Colon (tissue), 2 donors: ENCODE measurements around the gene KPNA1.

Experiments
- FAIRE-seq: peaks from 2 replicates; lab custom pipeline; 2012; peaks lifted over from hg19 to GRCh38; lab: Jason Lieb, UNC
- donor health status: control.
- donor health status: control.

KPNA1 gene

DNA sequence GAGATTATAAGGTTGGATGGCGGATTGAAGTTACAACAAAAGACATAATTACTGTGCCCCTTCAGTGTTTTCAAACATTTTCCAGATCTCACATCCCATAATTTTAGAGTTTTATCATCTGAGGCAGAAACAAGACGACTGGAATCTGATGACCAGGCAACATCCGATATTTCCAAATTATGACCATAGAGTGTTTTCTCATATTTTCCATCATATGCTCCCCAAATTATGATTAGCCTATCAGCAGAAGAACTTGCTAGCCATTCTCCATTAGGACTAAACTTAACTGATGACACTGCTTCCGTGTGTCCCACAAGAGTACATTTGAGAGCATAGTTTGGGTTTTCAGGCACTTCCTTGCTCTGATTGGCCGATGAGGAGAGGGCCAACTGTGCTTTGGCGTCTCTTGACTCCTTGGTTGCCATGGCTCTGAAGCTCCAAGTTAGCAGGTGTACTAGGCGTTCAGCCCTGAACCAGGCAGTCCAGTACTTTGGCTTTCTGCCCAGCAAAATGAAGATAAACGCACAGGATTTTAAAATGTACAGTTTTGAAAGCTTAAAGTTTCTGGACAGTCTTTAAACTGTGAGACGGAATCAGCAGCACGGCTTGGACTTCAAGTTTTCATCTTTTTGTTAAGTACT is 99.5 kb downstream of the KPNA1 start:
- FAIRE-seq: no peak

DNA sequence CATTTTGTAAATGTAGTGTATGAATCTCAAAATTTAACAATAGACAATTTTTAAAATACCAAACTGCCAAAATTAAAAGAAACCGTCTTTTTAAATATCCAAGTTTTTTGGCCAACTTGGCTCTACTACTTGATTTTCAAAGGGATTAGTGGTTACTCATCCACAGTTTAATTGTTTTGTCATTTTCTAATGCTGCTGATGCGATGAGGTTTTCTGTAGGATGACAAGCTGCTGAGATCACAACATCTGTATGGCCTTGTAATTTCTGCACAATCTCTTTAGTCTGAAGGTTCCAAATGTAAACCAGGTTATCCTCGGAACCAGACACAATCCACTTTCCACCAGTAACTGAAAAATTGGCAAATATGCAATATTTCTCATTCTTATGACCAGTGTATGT is 100.3 kb downstream of the KPNA1 start:
- FAIRE-seq: no peak

GRCh38 chr3:122410639-122411038 is 104.1 kb downstream of the KPNA1 start:
- no peak for FAIRE-seq

DNA sequence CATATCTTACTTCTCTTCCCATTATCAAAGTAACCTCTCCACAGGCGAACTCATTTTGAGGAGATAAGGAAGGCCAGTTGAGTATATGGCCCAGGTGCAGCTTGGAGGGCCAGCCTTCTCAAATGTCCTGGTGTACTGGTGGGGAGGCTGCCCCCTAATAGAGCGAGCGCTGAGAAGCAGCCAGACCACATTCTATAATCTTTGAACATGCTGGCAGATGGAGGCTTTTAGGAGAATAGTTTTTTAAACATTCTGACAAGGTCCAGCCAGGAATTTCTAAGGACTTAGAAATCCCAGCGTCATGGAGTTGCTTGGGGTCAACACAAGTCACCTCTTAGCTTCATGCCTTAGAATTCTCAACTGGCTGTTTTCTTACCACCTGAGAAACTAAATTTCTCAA is 104.6 kb downstream of the KPNA1 start:
- no peak for FAIRE-seq

DNA sequence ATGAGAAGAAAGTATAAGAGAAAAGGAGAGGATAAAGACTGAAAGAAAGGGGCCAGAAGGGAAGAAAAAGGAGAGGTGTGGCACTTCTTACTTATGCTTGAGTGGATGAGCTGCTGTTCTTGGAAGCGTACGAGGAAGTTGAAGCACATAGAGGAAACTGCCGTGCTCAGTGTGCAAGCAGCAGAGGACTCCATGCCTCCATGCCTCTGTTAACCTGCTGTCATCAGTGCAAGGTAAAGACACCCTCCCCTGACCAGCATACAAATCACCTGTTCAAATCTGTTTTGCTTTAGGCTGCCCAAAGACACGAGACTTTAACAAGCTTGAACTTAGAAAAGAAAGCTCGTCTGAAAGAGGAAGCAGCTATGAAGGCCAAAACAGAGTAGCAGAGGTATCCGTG is 105.3 kb downstream of the KPNA1 start:
- FAIRE-seq: no peak

DNA sequence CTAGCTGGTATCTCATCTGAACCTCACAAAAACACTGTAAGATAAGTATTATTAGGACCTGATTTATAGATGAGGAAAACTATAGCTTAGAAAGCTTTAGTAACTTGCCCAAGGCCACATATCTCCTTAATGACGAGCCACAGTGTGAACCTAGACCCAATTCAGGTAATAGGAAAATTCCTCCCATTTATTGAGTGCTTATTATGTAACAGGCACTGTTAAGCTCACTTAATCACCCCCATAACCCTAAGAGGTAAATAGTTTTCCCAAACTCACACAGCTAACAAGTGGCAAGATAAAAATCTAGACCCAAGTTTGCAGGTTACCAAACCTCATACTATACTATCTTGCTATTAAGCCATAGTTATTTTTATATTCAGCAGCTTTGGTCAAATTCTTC is 106.8 kb downstream of the KPNA1 start:
- FAIRE-seq: no peak

GRCh38 chr3:122406198-122406597 is 108.5 kb downstream of the KPNA1 start:
- FAIRE-seq: no peak

DNA sequence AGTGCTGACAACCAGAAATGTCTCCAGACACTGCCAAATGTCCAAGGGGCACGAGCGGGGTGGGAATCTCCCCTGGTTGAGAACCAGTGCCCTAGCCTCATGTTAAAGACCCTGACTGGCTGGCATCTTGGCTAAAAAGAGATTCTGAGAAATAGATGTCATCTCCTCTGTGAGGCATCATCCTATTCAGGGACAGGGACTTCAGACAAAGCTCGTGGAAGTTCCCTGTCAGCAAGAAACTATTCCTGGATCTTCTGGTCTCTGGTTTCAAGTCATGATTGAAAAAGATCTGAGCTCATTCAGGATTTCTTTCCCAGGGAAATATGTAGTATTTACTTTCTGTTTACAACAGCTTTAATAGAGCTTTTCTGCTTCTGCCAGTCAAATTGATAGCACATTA is 109.7 kb downstream of the KPNA1 start:
- FAIRE-seq: no peak

- FAIRE-seq: no peak
Observed at GRCh38 chr3:122403489-122403888, 111.2 kb downstream of the KPNA1 start.

DNA sequence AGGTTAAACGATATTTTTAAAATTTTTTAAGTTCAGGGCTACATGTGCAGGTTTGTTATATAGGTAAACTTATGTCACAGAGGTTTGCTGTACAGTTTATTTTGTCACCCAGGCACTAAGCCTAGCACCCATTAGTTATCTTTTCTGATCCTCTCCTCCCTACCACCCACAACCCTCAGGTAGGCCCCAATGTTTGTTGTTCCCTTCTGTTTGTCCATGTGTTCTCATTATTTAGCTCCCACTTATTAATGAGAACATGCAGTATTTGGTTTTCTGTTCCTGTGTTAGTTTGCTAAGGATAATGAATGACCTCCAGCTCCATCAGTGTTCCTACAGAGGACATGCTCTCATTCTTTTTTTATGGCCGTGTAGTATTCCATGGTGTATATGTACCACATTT is 115.8 kb downstream of the KPNA1 start:
- FAIRE-seq: no peak

- FAIRE-seq: no peak
Observed at GRCh38 chr3:122397201-122397600, 117.5 kb downstream of the KPNA1 start.

DNA sequence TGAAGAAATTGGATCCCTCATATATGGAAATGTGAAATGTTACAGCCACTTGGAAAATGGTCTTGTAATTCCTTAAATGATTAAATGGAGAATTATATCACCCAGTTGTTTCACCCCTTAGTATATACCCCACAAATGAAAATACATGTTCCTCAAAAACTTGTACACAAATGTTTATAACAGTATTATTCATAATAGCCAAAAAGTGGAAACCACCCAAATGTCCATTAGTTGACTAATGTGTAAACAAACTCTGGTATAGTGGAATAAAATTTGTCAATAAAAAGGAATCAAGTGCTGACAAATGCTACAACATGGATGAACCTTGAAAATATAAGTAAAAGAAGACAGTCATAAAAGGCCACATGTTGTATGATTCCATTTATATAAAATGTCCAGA is 118.2 kb downstream of the KPNA1 start:
- FAIRE-seq: no peak

GRCh38 chr3:122395582-122395981 is 119.2 kb downstream of the KPNA1 start:
- FAIRE-seq: no peak

DNA sequence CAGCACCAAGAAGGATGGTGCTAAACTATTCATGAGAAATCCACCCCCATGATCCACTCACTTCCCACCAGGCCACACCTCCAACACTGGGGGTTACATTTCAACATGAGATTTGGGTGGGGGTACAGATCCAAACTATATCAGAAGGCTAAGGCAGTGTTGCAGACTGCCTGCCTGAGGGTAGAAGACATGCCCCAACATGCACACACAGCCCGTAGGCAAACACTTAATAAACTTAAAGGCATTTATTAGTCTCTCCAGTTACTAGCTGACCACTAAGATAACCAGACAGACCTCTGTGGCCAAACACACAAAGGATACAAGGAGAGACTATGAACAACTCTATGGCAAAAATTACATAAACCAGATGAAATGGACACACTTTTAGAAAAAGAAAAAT is 120.6 kb downstream of the KPNA1 start:
- FAIRE-seq: no peak

GRCh38 chr3:122392868-122393844 is 121.6 kb downstream of the KPNA1 start:
- FAIRE-seq: peak; percentile 14

GRCh38 chr3:122391681-122392446 is 122.9 kb downstream of the KPNA1 start:
- no peak for FAIRE-seq

DNA sequence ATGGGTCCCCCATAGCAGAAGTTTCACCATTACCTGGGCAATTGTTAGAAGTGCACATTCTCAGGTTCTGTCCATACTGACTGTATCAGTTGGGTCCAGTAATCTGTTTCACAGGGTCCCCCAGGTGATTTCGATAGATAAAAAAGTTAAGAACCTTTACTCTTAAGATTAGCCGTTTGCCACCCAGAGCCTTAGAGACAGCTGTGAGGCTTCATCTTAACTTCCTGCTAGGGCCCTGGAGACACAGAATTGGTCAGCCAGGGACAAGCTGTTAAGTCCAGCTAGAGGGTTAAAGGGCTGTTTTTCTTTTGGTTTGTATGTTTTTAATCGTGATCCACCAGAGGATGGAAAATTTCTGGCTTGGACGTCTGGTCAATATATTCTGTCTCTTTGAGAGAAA is 124.1 kb downstream of the KPNA1 start:
- no peak for FAIRE-seq

GRCh38 chr3:122389892-122390291 is 124.8 kb downstream of the KPNA1 start:
- no peak for FAIRE-seq

- no peak for FAIRE-seq
Observed at GRCh38 chr3:122389197-122389596, 125.5 kb downstream of the KPNA1 start.

DNA sequence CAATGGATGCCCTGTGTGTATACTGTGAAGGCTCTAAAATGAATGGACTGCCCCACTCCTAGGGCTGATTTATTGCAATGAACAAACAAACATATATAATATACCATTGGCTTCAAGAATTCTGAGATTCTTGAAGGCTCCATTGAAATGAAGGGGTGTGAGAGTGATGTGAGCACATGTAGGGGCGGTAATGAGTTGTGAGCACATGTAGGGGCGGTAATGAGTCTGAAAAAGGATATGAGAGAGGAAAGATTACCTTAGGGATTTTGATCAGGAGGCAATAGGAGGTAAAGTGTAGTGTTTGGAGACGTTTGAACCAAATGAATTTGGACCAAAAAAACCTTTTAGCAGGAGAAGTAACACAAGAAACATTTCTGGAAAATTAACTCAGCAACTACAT is 127.0 kb downstream of the KPNA1 start:
- FAIRE-seq: no peak

DNA sequence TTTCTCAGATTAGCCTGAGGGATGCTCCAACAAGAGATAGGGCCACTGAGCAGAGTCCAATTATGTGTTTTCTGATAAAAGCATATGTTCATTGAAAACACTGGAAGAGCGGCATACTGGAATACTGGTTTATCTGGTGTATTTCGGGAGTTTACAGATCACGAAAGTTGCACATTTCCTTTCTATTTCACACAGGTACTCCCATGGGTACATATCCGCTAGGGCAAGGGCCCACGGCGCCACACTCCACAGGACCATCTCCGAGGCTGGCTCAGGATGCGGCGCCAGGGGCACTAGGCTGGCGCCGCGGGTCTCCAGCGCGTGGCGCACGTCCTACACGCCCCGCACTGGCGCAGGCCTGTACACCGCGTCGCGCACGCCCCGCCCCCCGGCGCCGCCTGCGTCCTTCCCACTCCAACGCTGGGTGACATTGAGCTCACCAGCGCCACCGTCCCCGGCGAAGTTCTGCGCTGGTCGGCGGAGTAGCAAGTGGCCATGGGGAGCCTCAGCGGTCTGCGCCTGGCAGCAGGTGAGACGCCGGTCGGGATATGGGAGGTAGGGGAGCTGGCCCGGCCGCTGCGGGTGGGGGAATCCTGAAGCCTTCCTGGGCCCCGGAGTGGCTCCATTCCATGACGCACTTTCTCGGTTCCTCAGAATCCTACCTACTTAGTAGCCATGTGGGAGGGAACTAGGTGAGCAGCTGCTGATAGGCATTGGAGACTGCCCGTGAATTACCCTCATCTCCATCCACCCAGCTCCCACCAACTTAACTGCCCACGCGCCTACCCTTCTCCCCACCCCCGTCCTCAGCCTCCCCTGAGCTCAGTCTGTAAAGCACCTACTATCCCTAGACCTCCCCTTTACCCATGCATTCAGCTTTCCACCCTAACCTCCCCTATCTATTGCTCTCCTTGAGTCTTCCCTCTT is 130.7 kb downstream of the KPNA1 start, which contains the start of gene FAM162A:
FAM162A (plus strand) TSS at position 412 of the 927 bp plus-strand sequence; CDS start at position 496, 84 bp downstream.
- no peak for FAIRE-seq
